ENCODE measurements around the gene AURKAIP1. TPM values are rescaled to one million over a fixed set of nuclear protein-coding genes. Genes with fewer than 3 reads are reported as not detected.

The AURKAIP1 gene
- total RNA-seq, 1 experiment from 2014 or later: 177 TPM

- Histone ChIP-seq H3K36me3 (peaks cover 6% of the 10 kb centered on the region; the same call in 1 of the 2 replicates), H3K27me3 (no peaks in the 10 kb centered on the region), H3K27ac (no peak overlapping the region), H3K4me1 (no peaks in the 10 kb centered on the region; the same call in 1 of the 2 replicates), H3K9me3 (replicated peaks) (no peaks in the 10 kb centered on the region), H3K4me3 (no peak overlapping the region)
- no peak for DNase-seq
Observed at GRCh38 chr1:1345384-1345783, 29.6 kb downstream of the AURKAIP1 start.

GRCh38 chr1:1344655-1345361 lies 30.2 kb downstream of the AURKAIP1 start:
- Histone ChIP-seq H3K27ac (no peak overlapping the region), H3K4me3 (no peak overlapping the region), H3K4me1 (no peaks in the 10 kb centered on the region; the same call in 1 of the 2 replicates), H3K9me3 (replicated peaks) (no peaks in the 10 kb centered on the region), H3K27me3 (no peaks in the 10 kb centered on the region), H3K36me3 (peaks cover 6% of the 10 kb centered on the region; the same call in 1 of the 2 replicates)
- DNase-seq: no peak

GRCh38 chr1:1343811-1344421 lies 31.1 kb downstream of the AURKAIP1 start:
- H3K4me1 ChIP-seq: no peaks in the 10 kb centered on the region; the same call in 1 of the 2 replicates
- no peak overlapping the region for H3K27ac ChIP-seq

GRCh38 chr1:1342584-1343115 lies 32.4 kb downstream of the AURKAIP1 start:
- Histone ChIP-seq H3K27ac (no peak overlapping the region), H3K4me1 (no peaks in the 10 kb centered on the region; the same call in 1 of the 2 replicates), H3K9me3 (replicated peaks) (no peaks in the 10 kb centered on the region), H3K4me3 (no peak overlapping the region), H3K36me3 (peaks cover 12% of the 10 kb centered on the region), H3K27me3 (no peaks in the 10 kb centered on the region)
- no peak for DNase-seq

More at GRCh38 chr1:1343811-1344421, 31.1 kb downstream of the AURKAIP1 start:
- Histone ChIP-seq H3K4me3 (no peak overlapping the region), H3K36me3 (peaks cover 6% of the 10 kb centered on the region; the same call in 1 of the 2 replicates), H3K9me3 (replicated peaks) (no peaks in the 10 kb centered on the region), H3K27me3 (no peaks in the 10 kb centered on the region)
- no peak for DNase-seq

GRCh38 chr1:1342061-1342562 lies 32.9 kb downstream of the AURKAIP1 start:
- Histone ChIP-seq H3K4me3 (no peak overlapping the region), H3K27me3 (no peaks in the 10 kb centered on the region)
- no peak for DNase-seq

GRCh38 chr1:1341549-1342021 lies 33.4 kb downstream of the AURKAIP1 start:
- Histone ChIP-seq H3K36me3 (peaks cover 12% of the 10 kb centered on the region), H3K27ac (no peak overlapping the region), H3K4me1 (no peaks in the 10 kb centered on the region; the same call in 1 of the 2 replicates), H3K9me3 (replicated peaks) (no peaks in the 10 kb centered on the region), H3K4me3 (no peak overlapping the region), H3K27me3 (no peaks in the 10 kb centered on the region)
- DNase-seq: no peak

More at GRCh38 chr1:1342061-1342562, 32.9 kb downstream of the AURKAIP1 start:
- H3K4me1 ChIP-seq: no peaks in the 10 kb centered on the region; the same call in 1 of the 2 replicates
- H3K9me3 ChIP-seq (replicated peaks): no peaks in the 10 kb centered on the region
- peaks cover 12% of the 10 kb centered on the region for H3K36me3 ChIP-seq
- H3K27ac ChIP-seq: no peak overlapping the region

GRCh38 chr1:1340791-1341548 lies 34.0 kb downstream of the AURKAIP1 start:
- no peaks in the 10 kb centered on the region; the same call in 1 of the 2 replicates for H3K4me1 ChIP-seq
- H3K27me3 ChIP-seq: no peaks in the 10 kb centered on the region
- H3K27ac ChIP-seq: no peak overlapping the region
- H3K4me3 ChIP-seq: no peak overlapping the region
- H3K36me3 ChIP-seq: peaks cover 12% of the 10 kb centered on the region
- H3K9me3 ChIP-seq (replicated peaks): no peaks in the 10 kb centered on the region
- DNase-seq: no peak

GRCh38 chr1:1340185-1340584 lies 34.8 kb downstream of the AURKAIP1 start:
- Histone ChIP-seq H3K9me3 (replicated peaks) (no peaks in the 10 kb centered on the region), H3K4me1 (no peaks in the 10 kb centered on the region; the same call in 1 of the 2 replicates), H3K36me3 (peaks cover 12% of the 10 kb centered on the region), H3K27ac (no peak overlapping the region), H3K4me3 (no peak overlapping the region), H3K27me3 (no peaks in the 10 kb centered on the region)
- no peak for DNase-seq

- Histone ChIP-seq H3K4me1 (no peaks in the 10 kb centered on the region; the same call in 1 of the 2 replicates), H3K27ac (no peak overlapping the region), H3K9me3 (replicated peaks) (no peaks in the 10 kb centered on the region), H3K4me3 (no peak overlapping the region), H3K36me3 (peaks cover 12% of the 10 kb centered on the region), H3K27me3 (no peaks in the 10 kb centered on the region)
- DNase-seq: no peak
Observed at GRCh38 chr1:1338278-1338677, 36.7 kb downstream of the AURKAIP1 start.

GRCh38 chr1:1337793-1338147 lies 37.2 kb downstream of the AURKAIP1 start:
- Histone ChIP-seq H3K27me3 (no peaks in the 10 kb centered on the region), H3K36me3 (peaks cover 12% of the 10 kb centered on the region), H3K27ac (no peak overlapping the region), H3K4me3 (no peak overlapping the region), H3K9me3 (replicated peaks) (no peaks in the 10 kb centered on the region), H3K4me1 (no peaks in the 10 kb centered on the region; the same call in 1 of the 2 replicates)
- DNase-seq: no peak

- Histone ChIP-seq H3K4me3 (no peak overlapping the region), H3K9me3 (replicated peaks) (no peaks in the 10 kb centered on the region), H3K27me3 (no peaks in the 10 kb centered on the region), H3K36me3 (peaks cover 12% of the 10 kb centered on the region), H3K27ac (no peak overlapping the region), H3K4me1 (no peaks in the 10 kb centered on the region; the same call in 1 of the 2 replicates)
- no peak for DNase-seq
Observed at GRCh38 chr1:1336931-1337792, 37.8 kb downstream of the AURKAIP1 start.

- Histone ChIP-seq H3K27me3 (no peaks in the 10 kb centered on the region), H3K9me3 (replicated peaks) (no peaks in the 10 kb centered on the region), H3K4me1 (peaks cover under 1% of the 10 kb centered on the region; the same call in 1 of the 2 replicates), H3K27ac (no peak overlapping the region), H3K4me3 (no peak overlapping the region), H3K36me3 (peaks cover 12% of the 10 kb centered on the region)
- DNase-seq: no peak
Observed at GRCh38 chr1:1336446-1336845, 38.6 kb downstream of the AURKAIP1 start.

GRCh38 chr1:1335792-1336248 lies 39.2 kb downstream of the AURKAIP1 start:
- no peak for DNase-seq
- Histone ChIP-seq H3K4me3 (no peak overlapping the region), H3K36me3 (peaks cover 7% of the 10 kb centered on the region), H3K9me3 (replicated peaks) (no peaks in the 10 kb centered on the region), H3K27ac (no peak overlapping the region), H3K27me3 (no peaks in the 10 kb centered on the region), H3K4me1 (peaks cover 7% of the 10 kb centered on the region; the same call in 1 of the 2 replicates)
